Measurements from ENCODE around the gene HOMER3. TPM values are rescaled to one million over a fixed set of nuclear protein-coding genes. Genes with fewer than 3 reads are reported as not detected.
A peak's percentile ranks its signal among the peaks of the same experiment; 100 is the strongest.

Gene HOMER3
- polyA plus RNA-seq, 1 donor from 2014 or later = 83.6 TPM

GRCh38 chr19:18921593-18921992, 19.4 kb downstream of the HOMER3 start:
- Histone ChIP-seq H3K9me2 (ENCODE audit: insufficient read depth, low read length) (no peaks in the 10 kb centered on the region), H3K36me3 (ENCODE audit: insufficient read depth, low read length) (no peaks in the 10 kb centered on the region), H3K79me2 (replicated peaks; ENCODE audit: insufficient read depth, low read length) (peaks cover 28% of the 10 kb centered on the region), H3F3A (ENCODE audit: insufficient read depth, low read length, poor library complexity, severe bottlenecking) (no peaks in the 10 kb centered on the region), H3K27ac (ENCODE audit: low read length) (no peak overlapping the region), H2AFZ (ENCODE audit: low read depth, low read length) (no peak overlapping the region), H3K4me2 (ENCODE audit: low read length) (no peak overlapping the region), H4K20me1 (ENCODE audit: insufficient read depth) (no peaks in the 10 kb centered on the region), H3K9me3 (ENCODE audit: low read length) (no peaks in the 10 kb centered on the region), H3K4me3 (ENCODE audit: low read length) (no peak overlapping the region), H3K9ac (ENCODE audit: low read length) (no peak overlapping the region), H3K27me3 (ENCODE audit: insufficient read depth, low read depth, low read length) (no peaks in the 10 kb centered on the region)
- TF ChIP-seq EP300 (conservative IDR thresholded peaks at IDR 0.05; ENCODE audit: poor library complexity, severe bottlenecking) (no peak), SMC3 (conservative IDR thresholded peaks at IDR 0.05; ENCODE audit: poor library complexity) (no peak)

- Histone ChIP-seq H3K27me3 (ENCODE audit: insufficient read depth, low read depth, low read length) (no peaks in the 10 kb centered on the region), H3K4me2 (ENCODE audit: low read length) (peak overlapping the region; percentile 95), H3K27ac (ENCODE audit: low read length) (peak overlapping the region; percentile 70), H3K9ac (ENCODE audit: low read length) (peak overlapping the region; percentile 84), H3F3A (ENCODE audit: insufficient read depth, low read length, poor library complexity, severe bottlenecking) (no peaks in the 10 kb centered on the region), H2AFZ (ENCODE audit: low read depth, low read length) (no peak overlapping the region), H3K36me3 (ENCODE audit: insufficient read depth, low read length) (no peaks in the 10 kb centered on the region), H4K20me1 (ENCODE audit: insufficient read depth) (no peaks in the 10 kb centered on the region), H3K9me2 (ENCODE audit: insufficient read depth, low read length) (no peaks in the 10 kb centered on the region), H3K9me3 (ENCODE audit: low read length) (no peaks in the 10 kb centered on the region), H3K4me3 (ENCODE audit: low read length) (peak overlapping the region; percentile 89), H3K79me2 (replicated peaks; ENCODE audit: insufficient read depth, low read length) (peaks cover 32% of the 10 kb centered on the region)
- TF ChIP-seq EP300 (conservative IDR thresholded peaks at IDR 0.05; ENCODE audit: poor library complexity, severe bottlenecking) (no peak), REST (IDR thresholded peaks at IDR 0.05; ENCODE audit: borderline replicate concordance) (no peak), POLR2AphosphoS5 (IDR thresholded peaks at IDR 0.05) (no peak), MXI1 (conservative IDR thresholded peaks at IDR 0.05; ENCODE audit: poor library complexity, severe bottlenecking) (no peak)
These were observed 20.6 kb downstream of the HOMER3 start for GRCh38 chr19:18920400-18920799.

- H4K20me1 ChIP-seq (ENCODE audit: insufficient read depth) = no peaks in the 10 kb centered on the region
- H3K27ac ChIP-seq (ENCODE audit: low read length) = peak overlapping the region; percentile 70
- H3K79me2 ChIP-seq (replicated peaks; ENCODE audit: insufficient read depth, low read length) = peaks cover 32% of the 10 kb centered on the region
- H3K4me2 ChIP-seq (ENCODE audit: low read length) = peak overlapping the region; percentile 95
- H3K9ac ChIP-seq (ENCODE audit: low read length) = peak overlapping the region; percentile 84
- no peaks in the 10 kb centered on the region for H3K27me3 ChIP-seq (ENCODE audit: insufficient read depth, low read depth, low read length)
- peak overlapping the region; percentile 89 for H3K4me3 ChIP-seq (ENCODE audit: low read length)
- TF ChIP-seq REST (IDR thresholded peaks at IDR 0.05; ENCODE audit: borderline replicate concordance) (no peak), EZH2 (IDR thresholded peaks at IDR 0.05; ENCODE audit: borderline replicate concordance, insufficient read depth, low read length, poor library complexity, severe bottlenecking) (no peak), TAF1 (IDR thresholded peaks at IDR 0.05; ENCODE audit: low read depth) (no peak), POLR2AphosphoS5 (IDR thresholded peaks at IDR 0.05) (no peak), EP300 (conservative IDR thresholded peaks at IDR 0.05; ENCODE audit: poor library complexity, severe bottlenecking) (peak; percentile 1), SMC3 (conservative IDR thresholded peaks at IDR 0.05; ENCODE audit: poor library complexity) (peak; percentile 5), RAD21 (conservative IDR thresholded peaks at IDR 0.05) (no peak)
- H3K9me3 ChIP-seq (ENCODE audit: low read length) = no peaks in the 10 kb centered on the region
- no peaks in the 10 kb centered on the region for H3K36me3 ChIP-seq (ENCODE audit: insufficient read depth, low read length)
- no peaks in the 10 kb centered on the region for H3F3A ChIP-seq (ENCODE audit: insufficient read depth, low read length, poor library complexity, severe bottlenecking)
- H2AFZ ChIP-seq (ENCODE audit: low read depth, low read length) = peak overlapping the region; percentile 65
- no peaks in the 10 kb centered on the region for H3K9me2 ChIP-seq (ENCODE audit: insufficient read depth, low read length)
These were observed 21.2 kb downstream of the HOMER3 start for GRCh38 chr19:18919900-18920214.
